Upper lobe of right lung (tissue), 1 donor: ENCODE measurements around the gene NBEA. TPM values are rescaled to one million over a fixed set of nuclear protein-coding genes. Genes with fewer than 3 reads are reported as not detected.

Source experiments
- ATAC-seq: fragments of 200-7000 bp; cut with Tn5 transposase; one replicate; pipeline ENCODE4 v1.9.1; 2020; ENCODE audit warnings: mild to moderate bottlenecking, moderate library complexity
- DNase-seq: peaks from one replicate; pipeline ENCODE4 v3.0.0-alpha.2; 2020
- H3K27ac ChIP-seq: fragments of 200-600 bp; one replicate; pipeline ENCODE4 v1.8.0; 2022
- H3K27me3 ChIP-seq: fragments of 200-600 bp; one replicate; pipeline ENCODE4 v1.8.0; 2022; ENCODE audit warnings: mild to moderate bottlenecking
- H3K36me3 ChIP-seq: fragments of 200-600 bp; one replicate; pipeline ENCODE4 v1.8.0; 2022
- H3K4me1 ChIP-seq: fragments of 200-600 bp; one replicate; pipeline ENCODE4 v1.8.0; 2022
- H3K4me3 ChIP-seq: fragments of 200-600 bp; one replicate; pipeline ENCODE4 v1.8.0; 2022; ENCODE audit warnings: mild to moderate bottlenecking
- H3K9me3 ChIP-seq: fragments of 200-600 bp; one replicate; pipeline ENCODE4 v1.8.0; 2022
- CTCF ChIP-seq: fragments of 200-600 bp; IDR thresholded peaks from one replicate; pipeline ENCODE4 v1.8.0; 2022; ENCODE audit warnings: antibody characterized with exemption
- intact Hi-C: fragments of 100-400 bp; cut with DNase I; formaldehyde crosslinking; loops from one replicate; pipeline ENCODE4 v1.11.0; 2022
- total RNA-seq: library from RNA; stranded (reverse); fragmentation: NEBNext Ultra II Directional; extraction: Animal tissue kit (Norgen Biotek cat#: 25700); gene quantifications from one replicate; pipeline ENCODE4 v1.2.1, GENCODE V29; 2021
- donor health status: DM: no; HTN: yes; CAD: no; lungs with severe emphysema.

Gene NBEA
- total RNA-seq, 1 donor from 2014 or later: 5.6 TPM

GRCh38 chr13:35179920-35180663 is 238.0 kb downstream of the NBEA start:
- no peak for TF ChIP-seq CTCF
- Histone ChIP-seq H3K4me1 (no peaks in the 10 kb centered on the region), H3K4me3 (no peak overlapping the region), H3K27me3 (no peaks in the 10 kb centered on the region), H3K9me3 (no peaks in the 10 kb centered on the region), H3K27ac (no peak overlapping the region), H3K36me3 (no peaks in the 10 kb centered on the region)
- ATAC-seq (no peak), DNase-seq (no peak)
- intact Hi-C loops: no loop called here

- no peak for DNase-seq
- Histone ChIP-seq H3K4me3 (no peak overlapping the region), H3K36me3 (no peaks in the 10 kb centered on the region), H3K27ac (no peak overlapping the region), H3K27me3 (no peaks in the 10 kb centered on the region), H3K9me3 (no peaks in the 10 kb centered on the region), H3K4me1 (no peaks in the 10 kb centered on the region)
- intact Hi-C loops: no loop called here
- no peak for ATAC-seq
- TF ChIP-seq CTCF: no peak
These were observed 248.2 kb downstream of the NBEA start for GRCh38 chr13:35190241-35190640.

- TF ChIP-seq CTCF: no peak
- ATAC-seq (no peak), DNase-seq (no peak)
- H3K4me3 ChIP-seq: no peak overlapping the region
- H3K9me3 ChIP-seq: no peaks in the 10 kb centered on the region
- intact Hi-C loops: no loop called here
- no peaks in the 10 kb centered on the region for H3K36me3 ChIP-seq
- H3K27ac ChIP-seq: no peak overlapping the region
- H3K27me3 ChIP-seq: no peaks in the 10 kb centered on the region
- no peaks in the 10 kb centered on the region for H3K4me1 ChIP-seq
These were observed 249.8 kb downstream of the NBEA start for GRCh38 chr13:35191883-35192282.

GRCh38 chr13:35198613-35199200 is 256.6 kb downstream of the NBEA start:
- no peak for TF ChIP-seq CTCF
- no peak overlapping the region for H3K27ac ChIP-seq
- no peak for ATAC-seq
- no peak overlapping the region for H3K4me3 ChIP-seq
- intact Hi-C loops: no loop called here
- DNase-seq: no peak
- no peaks in the 10 kb centered on the region for H3K36me3 ChIP-seq
- H3K27me3 ChIP-seq: no peaks in the 10 kb centered on the region
- no peaks in the 10 kb centered on the region for H3K9me3 ChIP-seq
- no peaks in the 10 kb centered on the region for H3K4me1 ChIP-seq

- DNase-seq: no peak
- H3K27me3 ChIP-seq: no peaks in the 10 kb centered on the region
- no peak for TF ChIP-seq CTCF
- no peaks in the 10 kb centered on the region for H3K36me3 ChIP-seq
- H3K4me3 ChIP-seq: no peak overlapping the region
- no peaks in the 10 kb centered on the region for H3K4me1 ChIP-seq
- no peak for ATAC-seq
- intact Hi-C loops: no loop called here
- H3K27ac ChIP-seq: no peak overlapping the region
- no peaks in the 10 kb centered on the region for H3K9me3 ChIP-seq
These were observed 266.5 kb downstream of the NBEA start for GRCh38 chr13:35208587-35208986.
